NCI-H1417 (cell line): ENCODE measurements around the gene ZGRF1.
"Not testable (repeated sequence)": the region's sequence is repeated elsewhere in the genome, so short reads cannot be mapped to it uniquely, and the experiment has no call there.

Experiments used
- DNase-seq, 3 experiments: peaks; one replicate each; lab custom pipeline; 2025; lab: John Stamatoyannopoulos, UW

The ZGRF1 gene

DNA sequence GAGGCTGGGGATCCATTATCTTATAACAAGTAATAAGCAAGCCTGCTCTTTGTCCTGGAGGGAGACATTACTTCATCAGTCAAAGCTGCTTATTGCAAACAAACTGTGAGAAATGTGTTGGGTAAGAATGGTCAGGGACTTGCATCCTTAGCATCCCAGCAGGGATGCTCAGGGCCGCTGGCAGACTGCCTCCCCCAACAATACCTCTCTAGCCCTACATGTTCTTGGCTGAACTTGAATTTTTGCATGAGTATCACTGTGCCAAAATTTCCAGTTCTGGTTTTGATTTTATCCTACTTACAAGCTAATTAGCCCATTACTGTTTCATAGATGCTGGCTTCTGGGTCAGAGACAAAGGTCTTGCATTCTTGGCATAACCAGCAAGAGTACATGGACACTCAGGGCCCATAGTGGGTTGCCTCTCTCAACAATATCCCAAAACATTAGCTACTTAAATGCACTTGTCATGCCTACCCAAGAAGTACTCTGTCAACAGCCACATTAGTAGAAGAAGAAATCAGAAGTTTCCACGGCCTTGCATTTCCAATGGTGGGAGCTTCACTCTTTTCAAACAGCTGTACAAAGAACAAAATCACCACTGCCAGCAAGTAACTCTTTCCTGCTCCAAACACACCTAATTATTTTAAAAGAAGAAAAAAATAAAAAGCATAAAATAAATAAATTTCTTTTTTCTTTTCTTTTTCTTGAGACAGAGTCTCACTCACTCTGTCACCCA lies 78.9 kb downstream of the ZGRF1 start:
- no peak for DNase-seq

DNA sequence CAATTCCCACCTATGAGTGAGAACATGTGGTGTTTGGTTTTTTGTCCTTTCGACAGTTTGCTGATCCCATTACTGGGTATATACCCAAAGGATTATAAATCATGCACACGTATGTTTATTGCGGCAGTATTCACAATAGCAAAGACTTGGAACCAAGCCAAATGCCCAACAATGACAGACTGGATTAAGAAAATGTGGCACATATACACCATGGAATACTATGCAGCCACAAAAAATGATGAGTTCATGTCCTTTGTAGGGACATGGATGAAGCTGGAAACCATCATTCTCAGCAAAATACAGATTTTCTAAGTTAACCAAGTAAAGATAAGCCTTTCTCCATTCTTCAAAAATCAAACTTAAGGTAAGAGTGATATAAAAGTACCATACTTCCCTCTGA lies 82.4 kb downstream of the ZGRF1 start:
- not testable (repeated sequence) for DNase-seq

GRCh38 chr4:112552668-112553067 lies 84.0 kb downstream of the ZGRF1 start:
- no peak for DNase-seq

- DNase-seq, result no peak
These were observed 86.0 kb downstream of the ZGRF1 start for GRCh38 chr4:112550728-112551127.

GRCh38 chr4:112546476-112546875 lies 90.2 kb downstream of the ZGRF1 start:
- no peak for DNase-seq

GRCh38 chr4:112545346-112545745 lies 91.4 kb downstream of the ZGRF1 start:
- no peak for DNase-seq

DNA sequence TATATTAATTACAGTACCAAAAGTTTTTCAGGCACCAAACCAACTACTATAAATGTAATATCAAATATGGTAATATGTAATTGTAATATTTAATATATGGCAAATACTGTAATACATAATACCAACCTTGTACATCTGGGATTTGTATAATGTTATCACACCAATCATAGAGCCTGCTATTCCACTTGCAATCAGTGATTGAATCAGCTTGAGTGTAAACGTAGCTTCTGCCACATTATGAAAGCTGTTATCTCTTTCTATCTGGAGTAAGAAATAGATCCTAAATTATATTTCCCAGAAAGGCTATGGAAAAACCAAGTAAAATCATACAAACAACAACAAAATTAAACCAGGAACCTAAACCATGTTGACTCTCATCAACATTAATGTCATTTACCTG lies 96.0 kb downstream of the ZGRF1 start:
- no peak for DNase-seq

- no peak for DNase-seq
These were observed 100.6 kb downstream of the ZGRF1 start for GRCh38 chr4:112536123-112536522.

DNA sequence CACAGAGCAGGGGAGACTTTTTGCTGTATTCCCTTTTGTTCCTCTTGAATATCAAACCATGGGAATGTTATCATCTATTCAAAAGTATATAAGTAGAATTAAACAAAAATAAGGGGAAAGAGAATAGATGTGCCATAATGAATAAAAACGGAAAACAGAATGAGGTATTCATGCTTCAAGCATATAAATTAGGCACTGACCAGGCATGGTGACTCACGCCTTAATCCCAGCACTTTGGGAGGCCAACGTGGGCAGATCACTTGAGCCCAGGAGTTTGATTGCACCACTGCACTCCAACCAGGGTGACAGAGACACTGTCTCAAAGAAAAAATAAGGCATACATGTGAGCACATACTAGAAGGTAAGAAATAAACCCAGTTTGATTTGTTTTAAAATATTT lies 104.4 kb downstream of the ZGRF1 start:
- DNase-seq, result no peak

DNA sequence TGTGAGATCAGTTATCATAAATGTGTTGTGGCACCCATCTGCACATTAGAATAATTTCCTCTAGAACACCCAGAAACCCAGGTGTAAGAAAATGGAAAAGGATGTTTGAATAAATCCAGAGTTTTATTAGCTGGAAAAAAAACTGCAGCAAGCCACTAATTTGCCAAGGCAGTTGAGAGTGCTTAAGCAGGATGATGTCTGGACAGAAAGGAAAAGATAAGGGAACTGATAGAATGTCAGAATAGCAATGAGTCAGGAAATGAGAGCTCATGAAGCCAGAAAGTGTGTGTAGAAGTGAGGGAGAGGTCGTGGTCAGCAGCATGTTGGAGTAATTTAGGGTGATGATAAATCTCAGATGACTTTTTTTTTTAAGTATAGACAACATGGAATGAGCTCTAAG lies 105.6 kb downstream of the ZGRF1 start:
- no peak for DNase-seq

DNA sequence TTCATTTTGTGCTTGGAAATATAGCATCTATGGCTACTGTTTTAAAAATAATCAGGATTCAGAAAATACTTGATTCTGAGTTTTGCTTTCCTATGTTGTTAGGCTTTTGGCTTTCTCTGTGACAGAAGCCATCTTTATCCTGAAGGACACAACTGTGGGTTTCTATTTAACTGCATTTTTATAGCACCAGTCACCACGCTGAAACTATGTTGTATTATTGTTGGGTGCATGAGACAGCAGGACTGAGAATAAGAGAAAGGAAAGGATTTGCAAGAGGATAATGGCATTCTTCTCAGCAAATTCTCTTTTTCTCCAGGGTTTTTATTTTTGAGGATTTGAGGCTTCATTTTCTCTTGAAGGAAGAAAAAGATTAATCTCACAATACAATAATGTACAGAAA lies 110.6 kb downstream of the ZGRF1 start:
- no peak for DNase-seq

GRCh38 chr4:112523764-112524505 lies 112.8 kb downstream of the ZGRF1 start:
- DNase-seq, result peak; percentile 68 to 84 (median 79)

DNA sequence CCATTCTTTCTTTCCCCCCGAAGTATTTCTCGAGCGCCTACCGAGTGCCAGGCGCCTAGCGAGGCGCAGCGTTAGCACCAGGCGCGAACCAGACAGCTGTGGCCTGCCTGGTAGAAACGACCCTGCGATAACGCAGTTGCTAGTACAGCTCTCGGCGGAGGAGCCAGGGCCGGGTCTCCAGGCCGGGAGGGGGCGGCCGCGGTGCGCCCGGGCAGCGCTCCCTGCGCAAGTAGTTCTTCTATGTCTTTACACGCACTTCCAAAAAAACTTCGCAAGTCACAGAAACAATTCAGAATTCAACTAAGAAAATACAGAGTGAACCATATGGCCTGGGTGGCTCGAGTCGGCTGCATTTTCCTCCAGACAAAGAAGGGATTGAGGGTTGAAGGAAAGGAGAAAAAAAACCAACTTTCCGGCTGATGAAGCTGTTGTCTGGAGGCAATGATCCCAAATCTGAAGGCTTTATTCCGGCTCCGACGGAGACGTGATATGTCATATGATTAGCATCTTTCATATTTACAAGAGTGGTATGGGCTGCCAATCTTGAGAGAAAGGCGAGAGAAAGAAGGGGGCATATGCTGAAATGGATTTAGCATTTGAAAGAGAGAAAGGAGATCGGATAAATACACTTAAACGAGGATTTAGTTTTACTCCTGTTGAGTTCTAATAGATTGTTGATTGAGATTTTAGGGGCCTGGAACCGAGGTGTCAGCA lies 113.5 kb downstream of the ZGRF1 start:
- DNase-seq, result peak in 1 of 3 experiments; percentile 44

DNA sequence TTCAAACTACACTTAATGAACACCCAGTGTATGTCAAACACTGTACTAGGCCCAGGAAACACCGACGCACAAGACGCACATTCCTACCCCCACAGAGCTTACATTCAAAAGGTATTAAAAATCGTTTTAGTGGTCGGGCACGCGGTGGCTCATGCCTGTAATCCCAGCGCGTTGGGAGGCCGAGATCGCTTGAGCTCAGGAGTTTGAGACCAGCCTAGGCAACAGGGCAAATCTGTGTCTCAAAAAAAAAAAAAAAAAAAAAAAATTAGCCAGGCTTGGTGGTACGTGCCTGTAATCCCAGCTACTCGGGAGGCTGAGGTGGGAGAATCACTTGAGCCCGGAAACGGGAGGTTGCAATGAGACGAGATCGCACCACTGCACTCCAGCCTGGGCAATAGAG lies 114.3 kb downstream of the ZGRF1 start:
- DNase-seq, result not testable (repeated sequence)

DNA sequence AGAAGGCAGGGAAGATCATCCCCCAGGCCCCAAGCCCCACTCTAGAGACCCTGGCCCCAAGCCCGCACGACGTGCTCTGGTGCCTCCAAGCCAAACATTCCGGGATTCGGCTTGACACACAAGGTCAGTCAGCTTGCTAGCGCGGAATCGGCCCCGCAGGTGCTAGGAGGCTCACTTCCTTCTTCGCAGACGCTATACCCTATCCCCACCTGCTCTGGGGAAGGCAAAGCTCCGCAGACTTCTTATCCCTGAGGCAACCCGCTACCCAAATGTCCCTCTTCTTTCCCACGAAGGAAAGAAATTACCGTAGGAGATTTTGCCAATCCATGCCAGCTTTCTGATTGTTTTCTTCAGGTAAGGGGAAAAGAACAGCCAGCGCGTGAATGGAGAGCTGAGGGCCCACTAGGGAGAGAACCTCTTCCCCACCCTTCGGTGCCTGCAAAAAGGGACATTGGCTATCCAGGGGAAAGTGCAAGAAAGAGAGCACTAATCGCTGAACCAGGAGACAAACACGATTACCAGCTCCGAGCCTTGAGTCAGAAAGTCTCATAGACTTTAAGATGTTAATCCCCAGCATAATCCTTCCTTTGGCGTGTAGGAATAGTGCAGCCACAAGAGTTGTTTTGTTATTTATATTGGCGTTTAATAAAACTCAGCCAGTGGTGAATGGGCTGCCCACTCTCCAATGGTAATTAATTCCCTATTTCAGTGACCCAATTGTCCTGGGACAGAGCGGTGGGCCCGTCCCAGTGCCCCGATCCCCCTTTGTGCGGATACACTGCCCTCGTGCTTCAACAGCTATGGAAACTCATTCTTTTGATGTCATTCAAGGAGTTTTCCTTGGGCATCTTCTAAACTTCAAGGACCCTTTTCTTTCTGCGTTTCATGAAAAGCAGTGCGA lies 115.3 kb downstream of the ZGRF1 start:
- DNase-seq, result no peak

GRCh38 chr4:112520598-112521122 lies 116.0 kb downstream of the ZGRF1 start:
- DNase-seq, result no peak

- peak in 1 of 3 experiments; percentile 9 for DNase-seq
These were observed 116.8 kb downstream of the ZGRF1 start for GRCh38 chr4:112519689-112520597.

DNA sequence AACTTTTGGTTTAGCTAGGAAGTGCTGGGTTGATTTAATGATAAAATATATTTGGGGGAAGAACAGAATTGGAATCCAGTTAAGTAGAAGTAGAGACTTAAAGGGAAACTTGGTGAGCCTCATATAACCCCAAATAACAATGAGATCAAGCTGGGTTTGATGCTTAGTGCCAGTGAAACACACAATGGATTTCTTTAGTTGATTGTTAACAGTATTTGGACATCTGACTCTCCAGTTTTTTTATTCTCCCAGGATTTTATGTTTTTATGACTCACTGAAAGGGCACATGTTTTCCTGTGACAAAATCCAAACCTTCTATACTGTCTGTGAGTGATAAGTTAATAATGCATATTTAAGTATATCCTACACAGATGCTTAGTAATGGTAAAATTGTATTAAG lies 118.0 kb downstream of the ZGRF1 start:
- no peak for DNase-seq

GRCh38 chr4:112517911-112518310 lies 118.8 kb downstream of the ZGRF1 start:
- DNase-seq, result no peak

GRCh38 chr4:112517067-112517634 lies 119.6 kb downstream of the ZGRF1 start:
- peak in 2 of 3 experiments; percentile 47 to 66 for DNase-seq
